Activated T-cell treated with anti-CD3 and anti-CD28 coated beads, Interleukin-2, amount 50 U/mL, for 4 hours (primary cell): ENCODE measurements around the gene OR52A1. TPM values are rescaled to one million over a fixed set of nuclear protein-coding genes. Genes with fewer than 3 reads are reported as not detected.
"Not testable (repeated sequence)": the region's sequence is repeated elsewhere in the genome, so short reads cannot be mapped to it uniquely, and the experiment has no call there.

Experiments used
- ATAC-seq, 2 donors: fragments of 200-7000 bp; cut with Tn5 transposase; one replicate each; pipeline ENCODE4 v1.10.0; 2021
- DNase-seq: peaks from one replicate; pipeline ENCODE4 v3.0.0-alpha.2; 2020
- H3K27me3 Mint-ChIP-seq: one replicate; pipeline ENCODE4 v1.8.0; 2021; ENCODE audit warnings: low read depth, mixed read lengths
- H3K36me3 Mint-ChIP-seq: one replicate; pipeline ENCODE4 v1.8.0; 2022; ENCODE audit warnings: mixed read lengths; ENCODE audit not compliant: insufficient read depth
- H3K4me1 Mint-ChIP-seq: one replicate; pipeline ENCODE4 v1.8.0; 2021; ENCODE audit warnings: low read depth, mixed read lengths
- H3K4me3 Mint-ChIP-seq: one replicate; pipeline ENCODE4 v1.8.0; 2021; ENCODE audit warnings: mild to moderate bottlenecking, moderate library complexity, mixed read lengths
- H3K9me3 Mint-ChIP-seq: one replicate; pipeline ENCODE4 v1.8.0; 2021; ENCODE audit warnings: mixed read lengths
- total RNA-seq, 3 donors: library from RNA; stranded (reverse); gene quantifications; one replicate each; pipeline ENCODE4 v1.2.1, GENCODE V29; 2021

Gene OR52A1
- total RNA-seq, 3 donors from 2014 or later = not detected

- not testable (repeated sequence) for ATAC-seq, H3K4me1 Mint-ChIP-seq, H3K27me3 Mint-ChIP-seq, H3K9me3 Mint-ChIP-seq, H3K36me3 Mint-ChIP-seq, DNase-seq, H3K4me3 Mint-ChIP-seq
These were observed 5.7 kb upstream of the OR52A1 start for GRCh38 chr11:5160217-5160616.

- no peaks in the 10 kb centered on the region for H3K9me3 Mint-ChIP-seq
- H3K27me3 Mint-ChIP-seq = peaks cover 5% of the 10 kb centered on the region
- DNase-seq = no peak
- no peak overlapping the region for H3K4me3 Mint-ChIP-seq
- ATAC-seq = no peak
- no peaks in the 10 kb centered on the region for H3K4me1 Mint-ChIP-seq
- no peaks in the 10 kb centered on the region for H3K36me3 Mint-ChIP-seq
These were observed 5.2 kb upstream of the OR52A1 start for GRCh38 chr11:5159806-5160205.

GRCh38 chr11:5153574-5154431 is 754 bp downstream of the OR52A1 start:
- H3K4me1 Mint-ChIP-seq = no peaks in the 10 kb centered on the region
- ATAC-seq (no peak), DNase-seq (no peak)
- no peaks in the 10 kb centered on the region for H3K27me3 Mint-ChIP-seq
- no peaks in the 10 kb centered on the region for H3K36me3 Mint-ChIP-seq
- no peaks in the 10 kb centered on the region for H3K9me3 Mint-ChIP-seq
- H3K4me3 Mint-ChIP-seq = no peak overlapping the region

GRCh38 chr11:5151713-5152153 is 2.8 kb downstream of the OR52A1 start:
- ATAC-seq (no peak), DNase-seq (no peak)
- no peaks in the 10 kb centered on the region for H3K9me3 Mint-ChIP-seq
- H3K4me1 Mint-ChIP-seq = no peaks in the 10 kb centered on the region
- H3K27me3 Mint-ChIP-seq = no peaks in the 10 kb centered on the region
- no peak overlapping the region for H3K4me3 Mint-ChIP-seq
- H3K36me3 Mint-ChIP-seq = no peaks in the 10 kb centered on the region

GRCh38 chr11:5144206-5144605 is 10.4 kb downstream of the OR52A1 start:
- not testable (repeated sequence) for H3K4me3 Mint-ChIP-seq, ATAC-seq, DNase-seq, H3K9me3 Mint-ChIP-seq, H3K27me3 Mint-ChIP-seq, H3K36me3 Mint-ChIP-seq, H3K4me1 Mint-ChIP-seq

- H3K4me1 Mint-ChIP-seq = no peaks in the 10 kb centered on the region
- H3K36me3 Mint-ChIP-seq = no peaks in the 10 kb centered on the region
- H3K27me3 Mint-ChIP-seq = no peaks in the 10 kb centered on the region
- H3K4me3 Mint-ChIP-seq = no peak within 1 kb of the TSS
- ATAC-seq (no peak), DNase-seq (no peak)
- H3K9me3 Mint-ChIP-seq = no peaks in the 10 kb centered on the region
These were observed 16.6 kb downstream of the OR52A1 start, which contains the start of gene OR52A5 for GRCh38 chr11:5137996-5138395. Gene OR52A5, minus strand, starts transcription at chr11:5138356. Its CDS starts 5,714 bp downstream, at chr11:5132642.

- no peaks in the 10 kb centered on the region for H3K9me3 Mint-ChIP-seq
- no peaks in the 10 kb centered on the region for H3K4me1 Mint-ChIP-seq
- DNase-seq = no peak
- H3K36me3 Mint-ChIP-seq = no peaks in the 10 kb centered on the region
- no peak overlapping the region for H3K4me3 Mint-ChIP-seq
- no peak for ATAC-seq
- H3K27me3 Mint-ChIP-seq = no peaks in the 10 kb centered on the region
These were observed 17.5 kb downstream of the OR52A1 start for GRCh38 chr11:5137014-5137413.

GRCh38 chr11:5136261-5136660 is 18.3 kb downstream of the OR52A1 start:
- no peaks in the 10 kb centered on the region for H3K4me1 Mint-ChIP-seq
- no peaks in the 10 kb centered on the region for H3K36me3 Mint-ChIP-seq
- DNase-seq (no peak), ATAC-seq (no peak)
- H3K27me3 Mint-ChIP-seq = peaks cover 2% of the 10 kb centered on the region
- H3K9me3 Mint-ChIP-seq = no peaks in the 10 kb centered on the region
- H3K4me3 Mint-ChIP-seq = no peak overlapping the region

- Mint-ChIP-seq H3K36me3 (no peaks in the 10 kb centered on the region), H3K27me3 (peaks cover 4% of the 10 kb centered on the region), H3K4me3 (no peak overlapping the region), H3K4me1 (no peaks in the 10 kb centered on the region), H3K9me3 (no peaks in the 10 kb centered on the region)
- ATAC-seq = no peak
- no peak for DNase-seq
These were observed 22.8 kb downstream of the OR52A1 start for GRCh38 chr11:5131584-5132335.

- DNase-seq (no peak), ATAC-seq (no peak)
- H3K27me3 Mint-ChIP-seq = peaks cover 4% of the 10 kb centered on the region
- no peaks in the 10 kb centered on the region for H3K9me3 Mint-ChIP-seq
- no peaks in the 10 kb centered on the region for H3K36me3 Mint-ChIP-seq
- no peak overlapping the region for H3K4me3 Mint-ChIP-seq
- no peaks in the 10 kb centered on the region for H3K4me1 Mint-ChIP-seq
These were observed 25.1 kb downstream of the OR52A1 start for GRCh38 chr11:5129457-5129877.

- ATAC-seq (no peak), DNase-seq (no peak)
- H3K4me1 Mint-ChIP-seq = no peaks in the 10 kb centered on the region
- H3K27me3 Mint-ChIP-seq = peaks cover 8% of the 10 kb centered on the region
- no peak overlapping the region for H3K4me3 Mint-ChIP-seq
- H3K36me3 Mint-ChIP-seq = no peaks in the 10 kb centered on the region
- H3K9me3 Mint-ChIP-seq = no peaks in the 10 kb centered on the region
These were observed 29.5 kb downstream of the OR52A1 start for GRCh38 chr11:5124891-5125620.

GRCh38 chr11:5123802-5124521 is 30.6 kb downstream of the OR52A1 start:
- DNase-seq = peak; percentile 5
- ATAC-seq = peak; percentile 43 to 63
- Mint-ChIP-seq H3K4me1 (no peaks in the 10 kb centered on the region), H3K36me3 (no peaks in the 10 kb centered on the region), H3K27me3 (peaks cover 6% of the 10 kb centered on the region), H3K4me3 (no peak overlapping the region), H3K9me3 (no peaks in the 10 kb centered on the region)

- Mint-ChIP-seq H3K4me1 (no peaks in the 10 kb centered on the region), H3K4me3 (no peak overlapping the region), H3K27me3 (peaks cover 11% of the 10 kb centered on the region), H3K36me3 (no peaks in the 10 kb centered on the region), H3K9me3 (no peaks in the 10 kb centered on the region)
- DNase-seq = no peak
- ATAC-seq = no peak
These were observed 35.7 kb downstream of the OR52A1 start for GRCh38 chr11:5118893-5119292.

GRCh38 chr11:5117588-5117987 is 37.0 kb downstream of the OR52A1 start:
- Mint-ChIP-seq H3K9me3 (no peaks in the 10 kb centered on the region), H3K4me1 (no peaks in the 10 kb centered on the region), H3K27me3 (peaks cover 11% of the 10 kb centered on the region), H3K36me3 (no peaks in the 10 kb centered on the region), H3K4me3 (no peak overlapping the region)
- DNase-seq = no peak
- ATAC-seq = no peak
